GM12864 (cell line): ENCODE data around the gene TRMT112.

ENCODE experiments used
- DNase-seq: peaks from one replicate; pipeline ENCODE4 v3.0.0-alpha.2; 2011; ENCODE audit warnings: low read depth
- H3K4me3 ChIP-seq: 2 replicates; pipeline ENCODE4 v1.5.1; 2011; ENCODE audit warnings: mild to moderate bottlenecking, low read depth, low read length, control low read depth
- CTCF ChIP-seq: IDR thresholded peaks from 2 replicates; pipeline ENCODE4 v1.5.1; 2011; ENCODE audit warnings: low read depth, mild to moderate bottlenecking, moderate library complexity, low read length, control low read depth, inconsistent platforms; ENCODE audit errors: missing control alignments

TRMT112 gene

DNA sequence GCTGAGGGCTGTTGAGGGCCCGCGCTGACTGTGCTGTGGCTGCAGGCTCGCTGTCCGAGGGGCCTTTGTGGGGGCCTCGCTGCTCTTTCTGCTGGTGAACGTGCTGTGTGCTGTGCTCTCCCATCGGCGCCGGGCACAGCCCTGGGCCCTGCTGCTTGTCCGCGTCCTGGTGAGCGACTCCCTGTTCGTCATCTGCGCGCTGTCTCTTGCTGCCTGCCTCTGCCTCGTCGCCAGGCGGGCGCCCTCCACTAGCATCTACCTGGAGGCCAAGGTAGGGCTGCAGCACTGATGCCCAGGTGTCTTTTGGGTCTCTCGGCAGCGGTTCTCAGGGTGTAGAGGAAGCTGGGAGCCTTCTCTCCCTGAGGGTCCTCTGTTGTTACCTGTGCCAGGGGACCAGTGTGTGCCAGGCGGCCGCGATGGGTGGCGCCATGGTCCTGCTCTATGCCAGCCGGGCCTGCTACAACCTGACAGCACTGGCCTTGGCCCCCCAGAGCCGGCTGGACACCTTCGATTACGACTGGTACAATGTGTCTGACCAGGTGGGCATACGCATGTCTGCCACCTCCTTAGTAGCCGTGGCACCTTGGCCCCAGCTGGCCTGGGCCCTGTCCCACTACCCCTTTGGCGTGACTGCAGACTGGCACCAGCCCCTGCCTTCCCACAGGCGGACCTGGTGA, 29.5 kb downstream of the TRMT112 start:
- TF ChIP-seq CTCF: no peak
- no peak overlapping the region for H3K4me3 ChIP-seq
- no peak for DNase-seq

- no peak for DNase-seq
- H3K4me3 ChIP-seq: no peak overlapping the region
- no peak for TF ChIP-seq CTCF
Observed at GRCh38 chr11:64286801-64287159, 30.6 kb downstream of the TRMT112 start.

DNA sequence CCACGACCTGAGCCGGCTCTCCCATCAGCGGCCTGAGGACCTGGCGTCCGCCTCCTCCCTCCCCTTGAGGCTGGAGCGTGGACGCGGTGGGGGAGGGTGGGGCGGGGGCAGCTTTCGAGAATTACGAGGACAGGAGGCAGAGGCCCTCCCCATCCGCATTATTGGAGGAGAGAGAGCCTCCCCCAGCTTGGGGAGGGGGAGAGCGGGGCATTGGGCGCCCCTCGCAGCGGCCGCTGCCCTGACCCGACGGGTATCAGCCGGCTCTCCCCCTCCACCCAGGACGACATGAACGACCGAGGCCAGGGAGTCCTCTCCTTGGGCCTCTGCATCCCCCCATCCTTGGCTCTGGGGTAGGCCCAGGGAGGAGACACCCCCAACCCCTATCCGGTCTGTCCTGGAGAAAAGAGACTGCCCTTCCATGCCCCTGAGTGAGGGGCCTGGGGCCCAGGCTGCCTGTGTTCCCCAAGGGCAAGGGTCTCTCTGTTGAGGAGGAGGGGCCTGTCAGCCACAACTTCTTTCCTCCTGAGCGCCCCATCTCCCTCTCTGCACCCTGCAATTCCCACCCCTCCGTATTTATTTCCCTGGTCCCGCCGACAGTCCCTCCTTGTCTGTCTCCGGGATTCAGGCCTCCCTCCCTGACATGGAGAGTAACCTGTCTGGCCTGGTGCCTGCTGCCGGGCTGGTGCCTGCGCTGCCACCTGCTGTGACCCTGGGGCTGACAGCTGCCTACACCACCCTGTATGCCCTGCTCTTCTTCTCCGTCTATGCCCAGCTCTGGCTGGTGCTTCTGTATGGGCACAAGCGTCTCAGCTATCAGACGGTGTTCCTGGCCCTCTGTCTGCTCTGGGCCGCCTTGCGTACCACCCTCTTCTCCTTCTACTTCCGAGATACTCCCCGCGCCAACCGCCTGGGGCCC, 31.2 kb downstream of the TRMT112 start:
- peak; percentile 21 for TF ChIP-seq CTCF
- H3K4me3 ChIP-seq: peak overlapping the region; percentile 71
- no peak for DNase-seq

- peak within 1 kb of the TSS; percentile 71 for H3K4me3 ChIP-seq
- no peak for DNase-seq
Observed at GRCh38 chr11:64284962-64285884, 32.1 kb downstream of the TRMT112 start, which contains the start of gene GPR137. GPR137 (plus strand) TSS chr11:64285848; CDS start chr11:64286525, 677 bp downstream.

GRCh38 chr11:64284048-64284961, 33.1 kb downstream of the TRMT112 start, which contains the start of gene BAD:
BAD (minus strand) TSS chr11:64284665; CDS start chr11:64284368, 297 bp downstream.
- no peak for DNase-seq
- H3K4me3 ChIP-seq: peak within 1 kb of the TSS; percentile 71
- no peak for TF ChIP-seq CTCF

More at GRCh38 chr11:64284962-64285884, 32.1 kb downstream of the TRMT112 start, which contains the start of gene GPR137:
- no peak for TF ChIP-seq CTCF

DNA sequence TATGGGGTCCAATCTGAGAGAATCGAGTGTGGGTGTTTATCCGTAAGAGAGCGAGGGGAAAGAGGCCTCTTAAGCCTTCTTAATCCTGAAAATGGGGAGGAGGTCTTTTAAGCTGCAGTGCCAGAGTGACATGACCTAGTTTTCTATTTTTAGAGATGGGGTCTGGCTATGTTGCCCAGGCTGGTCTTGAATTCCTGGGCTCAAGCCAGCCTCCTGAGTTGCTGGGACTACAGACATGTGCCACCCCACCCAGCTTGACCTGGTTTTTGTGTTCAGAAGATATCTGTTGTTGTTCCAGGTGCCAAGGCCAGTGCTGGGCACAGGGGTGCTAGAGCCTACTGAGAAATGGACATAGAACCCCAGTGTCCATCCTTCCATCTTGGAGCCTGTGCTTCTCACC, 34.3 kb downstream of the TRMT112 start:
- H3K4me3 ChIP-seq: no peak overlapping the region
- TF ChIP-seq CTCF: no peak
- no peak for DNase-seq
